Islet precursor cell (in vitro differentiated cells): ENCODE data around the gene NCOA5.
"Not testable (repeated sequence)": the region's sequence is repeated elsewhere in the genome, so short reads cannot be mapped to it uniquely, and the experiment has no call there.

Experiments used
- DNase-seq: peaks from one replicate; pipeline ENCODE4 v3.0.0-alpha.2; 2018

NCOA5 gene

DNA sequence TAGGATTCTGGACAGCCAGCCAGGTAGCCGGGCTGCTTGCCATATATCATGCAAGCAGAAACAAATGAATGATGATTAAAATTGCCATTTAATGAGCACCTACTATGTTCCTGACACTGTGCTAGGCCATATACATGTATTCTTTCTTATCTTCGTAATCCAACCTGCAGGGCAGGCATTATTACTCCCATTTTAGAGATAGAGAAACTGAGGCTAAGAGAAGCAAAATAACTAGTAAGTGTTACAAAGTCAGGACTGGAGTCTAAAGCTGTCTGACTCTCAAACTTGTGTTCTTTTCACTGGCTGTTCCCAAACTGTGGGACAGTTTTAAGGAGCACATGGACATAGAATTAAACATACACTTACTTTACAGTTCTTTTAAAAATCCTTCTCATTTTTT is 30.4 kb upstream of the NCOA5 start:
- DNase-seq = no peak

DNA sequence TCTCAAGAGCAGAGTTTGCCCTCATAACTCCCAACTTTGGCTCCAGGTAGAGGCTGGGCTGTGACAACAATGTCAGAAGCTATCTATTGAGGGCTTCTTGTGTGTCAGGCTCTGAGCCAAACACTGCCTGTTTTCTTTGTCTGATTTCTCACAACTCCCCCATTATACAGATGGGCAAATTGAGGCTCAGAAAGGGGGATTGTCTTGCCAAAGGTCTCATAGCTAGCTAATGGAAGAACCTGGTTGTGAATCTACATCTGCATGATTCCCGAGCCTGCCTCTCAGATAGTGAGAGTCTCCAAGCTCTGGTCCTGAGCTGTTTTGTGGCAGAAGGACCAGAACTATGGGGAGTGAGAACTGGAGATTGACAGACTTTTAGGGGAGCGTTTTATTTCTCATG is 29.8 kb upstream of the NCOA5 start:
- no peak for DNase-seq

DNA sequence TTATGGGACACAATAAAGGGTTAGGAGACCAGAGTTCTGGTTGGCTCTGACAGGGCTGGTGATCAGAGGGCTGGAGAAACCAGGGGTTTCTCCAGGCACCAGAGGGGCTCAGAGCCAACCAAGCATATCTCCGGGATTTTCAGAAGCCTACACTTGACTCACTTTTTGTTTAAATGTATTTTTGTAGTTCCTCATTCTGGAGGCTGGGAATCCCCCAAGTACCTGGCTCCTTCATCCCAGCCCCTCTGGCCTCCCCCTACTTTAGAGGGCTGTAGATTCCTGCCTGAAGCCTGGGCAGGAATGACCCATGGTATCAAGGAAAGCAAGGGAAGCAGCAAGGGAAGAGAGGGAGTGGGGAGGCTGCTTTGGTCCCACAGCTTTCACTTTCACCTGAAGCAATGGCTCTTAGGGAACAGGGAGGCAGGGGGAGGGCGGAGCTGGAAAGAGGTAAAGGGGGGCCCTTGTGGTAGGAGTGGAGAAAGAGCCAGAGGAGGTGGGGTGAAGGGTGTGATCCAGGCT is 29.3 kb upstream of the NCOA5 start:
- no peak for DNase-seq

DNA sequence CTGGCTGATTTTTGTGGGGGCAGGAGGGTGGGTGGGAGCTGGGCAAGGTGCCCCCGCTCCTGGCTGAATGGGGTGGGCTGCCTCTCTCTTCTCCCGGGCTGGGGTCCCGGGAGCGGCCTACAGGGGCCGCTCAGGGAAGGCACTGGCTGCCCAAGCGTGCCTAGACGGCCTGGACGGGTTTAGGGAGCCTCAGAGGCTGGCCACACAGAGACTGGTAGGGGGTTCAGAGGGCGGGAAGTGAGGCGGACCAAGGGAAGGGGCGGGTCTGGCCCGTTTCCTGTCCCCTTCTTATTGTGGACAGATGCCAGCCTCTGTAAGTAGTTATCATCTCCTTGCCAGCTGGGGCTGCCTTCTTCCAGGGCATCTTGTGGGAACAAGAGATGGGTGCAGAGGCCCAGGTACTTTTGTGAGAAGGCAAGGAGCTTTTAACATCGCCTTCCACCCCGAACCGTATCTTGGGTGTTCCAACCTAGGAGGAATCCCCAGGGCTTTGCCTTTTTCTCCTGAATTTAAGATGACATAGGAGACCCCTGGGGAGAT is 28.8 kb upstream of the NCOA5 start:
- DNase-seq = no peak

- DNase-seq = peak; percentile 96
These were observed 28.1 kb upstream of the NCOA5 start, which contains the start of gene CD40 for GRCh38 chr20:46117704-46118467. Gene CD40, plus strand, starts transcription at chr20:46118314. Its CDS starts 30 bp downstream, at chr20:46118344.

- no peak for DNase-seq
These were observed 24.7 kb upstream of the NCOA5 start for GRCh38 chr20:46114449-46114848.

DNA sequence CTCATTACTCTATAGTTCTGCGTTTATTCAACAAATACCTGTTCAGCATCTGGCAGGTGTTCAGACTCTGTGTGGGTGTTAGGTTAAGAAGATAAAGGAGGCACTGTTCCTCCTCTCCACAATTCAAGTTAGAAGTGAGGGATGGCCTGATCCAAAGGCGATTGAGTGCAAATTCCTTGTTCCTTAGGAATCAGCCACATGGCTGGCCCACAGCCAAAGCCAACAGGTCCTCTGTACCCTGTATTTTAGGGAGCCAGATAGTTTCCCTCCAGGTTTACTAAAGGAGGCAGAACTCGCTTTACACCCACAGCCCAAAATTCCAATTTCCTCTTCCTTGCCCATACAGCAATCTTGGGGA is 23.3 kb upstream of the NCOA5 start:
- DNase-seq = no peak

DNA sequence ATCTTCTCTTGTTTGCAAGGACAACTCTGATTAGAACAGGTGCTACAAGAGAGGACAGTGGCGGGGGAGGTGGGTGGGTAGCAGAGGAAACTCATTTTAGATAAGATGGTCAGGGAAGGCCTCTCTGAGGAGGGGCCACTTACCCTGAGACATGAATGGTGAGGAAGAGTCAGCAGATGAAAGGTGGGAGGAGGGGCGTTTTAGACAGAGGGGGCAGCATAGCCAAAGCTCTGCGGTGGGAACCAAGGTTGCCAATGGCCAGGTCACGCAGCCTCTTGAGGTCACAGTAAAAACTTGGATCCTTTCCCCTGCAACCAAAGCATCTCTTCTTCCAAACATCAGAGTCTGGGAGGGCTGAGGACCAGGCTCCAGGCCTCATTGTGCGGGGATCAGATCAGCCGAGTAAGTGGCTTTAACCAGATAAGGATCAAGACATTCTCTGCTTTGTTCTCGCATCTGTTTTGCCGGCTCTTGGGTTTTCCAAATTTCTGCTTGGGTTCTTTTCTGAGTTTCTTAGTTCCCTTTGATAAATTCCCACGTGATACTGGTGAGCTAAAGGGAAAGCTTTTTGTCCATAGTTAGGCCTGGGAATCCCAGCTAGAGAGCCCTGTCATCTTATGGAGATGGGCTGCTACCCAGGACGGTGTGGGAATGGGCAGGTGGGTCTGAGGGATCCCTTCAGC is 22.8 kb upstream of the NCOA5 start:
- no peak for DNase-seq

GRCh38 chr20:46111836-46112212 is 22.1 kb upstream of the NCOA5 start:
- no peak for DNase-seq

DNA sequence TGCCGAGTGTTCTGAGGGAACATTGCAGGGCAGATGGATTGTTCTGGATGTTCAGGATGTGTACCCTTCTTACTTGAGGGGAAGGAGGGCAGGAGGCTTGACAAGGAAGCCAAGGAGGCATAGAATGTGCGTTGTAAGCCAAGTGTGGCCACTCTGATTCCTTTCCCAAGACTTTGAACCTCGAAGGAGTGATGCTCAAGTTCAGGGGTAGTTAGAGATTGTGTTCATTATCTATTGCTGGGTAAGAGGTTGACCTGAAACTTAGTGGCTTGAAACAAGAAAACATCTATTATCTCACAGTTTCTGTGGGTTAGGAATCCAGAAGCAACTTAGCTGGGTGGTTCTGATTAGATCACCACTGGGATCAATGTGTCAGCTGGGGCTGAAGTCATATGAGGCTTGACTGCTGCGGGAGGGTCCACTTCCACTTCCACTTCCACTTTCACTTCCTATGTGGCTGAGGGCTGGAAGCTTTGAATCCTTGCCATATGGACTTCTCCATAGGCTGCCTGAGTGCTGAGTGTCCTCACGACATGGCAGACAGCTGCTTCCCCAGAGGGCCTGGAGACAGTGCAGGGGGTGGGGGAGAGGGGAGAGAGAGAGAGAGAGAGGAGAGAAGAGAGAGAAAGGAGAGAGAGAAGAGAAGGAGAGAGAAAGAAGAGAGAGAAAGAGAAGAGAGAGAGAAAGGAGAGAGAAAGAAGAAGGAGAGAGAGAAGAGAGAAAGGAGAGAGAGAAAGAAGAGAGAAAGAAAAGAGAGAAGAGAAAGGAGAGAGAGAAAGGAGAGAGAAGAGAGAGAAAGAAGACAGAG is 21.5 kb upstream of the NCOA5 start:
- no peak for DNase-seq

DNA sequence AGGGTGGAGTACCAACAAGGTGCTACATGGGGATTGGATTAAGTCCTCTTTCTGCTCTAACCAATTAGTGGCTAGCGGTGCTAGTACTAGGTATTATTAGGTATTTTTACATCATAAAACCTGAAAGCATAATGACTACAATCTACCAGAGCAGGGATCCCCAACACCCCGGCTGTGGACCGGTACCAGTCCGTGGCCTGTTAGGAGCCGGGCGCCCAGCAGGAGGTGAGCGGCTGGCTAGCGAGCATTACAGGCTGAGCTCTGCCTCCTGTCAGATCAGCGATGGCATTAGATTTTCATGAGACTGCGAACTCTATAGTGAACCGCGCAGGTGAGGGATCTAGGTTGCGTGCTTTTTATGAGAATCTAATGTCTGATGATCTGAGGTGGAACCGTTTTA is 19.2 kb upstream of the NCOA5 start:
- no peak for DNase-seq

- DNase-seq = no peak
These were observed 18.7 kb upstream of the NCOA5 start for GRCh38 chr20:46108435-46108841.

- no peak for DNase-seq
These were observed 17.3 kb upstream of the NCOA5 start for GRCh38 chr20:46107061-46107460.

DNA sequence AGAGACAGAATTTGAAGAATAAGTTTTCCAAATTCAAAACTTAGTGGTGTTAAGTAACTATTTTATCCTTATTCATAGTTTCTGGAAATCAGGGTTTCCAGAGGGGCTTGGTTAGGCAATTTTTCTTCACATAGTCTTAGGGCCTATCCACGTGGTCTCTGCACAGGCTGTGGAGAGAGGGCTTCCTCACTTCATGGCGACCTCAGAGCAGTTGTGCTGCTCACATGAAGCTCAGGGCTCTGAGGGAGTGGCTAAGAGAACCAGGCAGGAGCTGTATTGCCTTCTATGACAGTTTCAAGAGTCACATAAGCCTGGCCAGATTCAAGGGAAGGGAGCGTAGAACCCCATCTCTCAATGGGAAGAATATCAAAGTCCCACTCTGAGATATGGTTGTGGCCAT is 14.5 kb upstream of the NCOA5 start:
- DNase-seq = no peak

- DNase-seq = no peak
These were observed 13.2 kb upstream of the NCOA5 start for GRCh38 chr20:46102940-46103339.

DNA sequence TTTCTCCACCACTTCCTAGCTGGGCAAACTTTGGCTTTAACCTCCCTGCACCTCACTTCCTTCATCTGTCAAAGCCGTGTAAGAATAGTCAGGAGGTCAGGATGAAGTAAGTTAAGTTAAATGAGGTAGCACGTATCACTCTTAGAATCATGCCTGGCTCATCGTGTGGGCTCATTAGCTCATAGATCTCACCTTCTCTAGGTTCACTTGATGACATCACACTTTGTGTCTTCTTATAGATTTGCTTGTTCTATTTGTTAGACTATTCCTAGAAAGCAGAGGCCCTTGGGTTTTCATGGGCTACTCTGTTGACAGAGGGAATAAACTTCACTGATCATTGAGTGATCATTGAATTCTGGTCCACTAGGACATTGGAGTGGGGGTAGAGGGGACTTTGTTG is 12.2 kb upstream of the NCOA5 start:
- DNase-seq = no peak

DNA sequence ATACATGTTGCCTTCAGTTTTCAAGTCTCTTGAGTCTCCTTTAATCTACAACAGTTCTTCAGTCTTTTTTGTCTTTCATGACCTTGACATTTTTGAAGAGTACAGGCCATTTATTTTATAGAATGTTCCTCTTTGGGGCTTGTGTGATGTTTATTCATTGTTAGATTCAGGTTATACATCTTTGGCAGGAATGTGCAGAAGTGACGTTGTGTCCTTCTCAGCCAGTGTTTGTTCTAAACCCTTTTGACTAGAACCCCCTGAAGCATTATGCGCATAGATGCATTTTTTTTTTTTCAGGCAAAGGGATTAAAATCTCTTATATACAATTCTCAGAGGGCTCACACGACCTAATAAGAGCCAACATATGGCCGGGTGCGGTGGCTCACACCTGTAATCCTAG is 11.2 kb upstream of the NCOA5 start:
- no peak for DNase-seq

DNA sequence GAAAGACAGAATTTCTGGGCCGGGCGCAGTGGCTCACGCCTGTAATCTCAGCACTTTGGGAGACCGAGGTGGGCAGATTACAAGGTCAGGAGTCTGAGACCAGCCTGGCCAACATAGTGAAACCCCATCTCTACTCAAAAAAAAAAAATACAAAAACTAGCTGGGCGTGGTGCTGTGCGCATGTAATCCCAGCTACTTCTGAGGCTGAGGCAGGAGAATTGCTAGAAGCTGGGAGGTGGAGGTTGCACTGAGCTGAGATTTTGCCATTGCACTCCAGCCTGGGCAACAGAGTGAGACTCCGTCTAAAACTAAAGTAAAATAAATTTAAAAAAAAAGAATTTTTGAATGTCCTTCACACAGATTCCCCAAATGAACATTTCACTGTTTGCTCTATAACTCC is 10.7 kb upstream of the NCOA5 start:
- DNase-seq = not testable (repeated sequence)

- DNase-seq = no peak
These were observed 9.9 kb upstream of the NCOA5 start for GRCh38 chr20:46099491-46100287.

GRCh38 chr20:46093531-46093930 is 3.8 kb upstream of the NCOA5 start:
- no peak for DNase-seq

- DNase-seq = not testable (repeated sequence)
These were observed 2.1 kb upstream of the NCOA5 start for GRCh38 chr20:46091622-46092535.

DNA sequence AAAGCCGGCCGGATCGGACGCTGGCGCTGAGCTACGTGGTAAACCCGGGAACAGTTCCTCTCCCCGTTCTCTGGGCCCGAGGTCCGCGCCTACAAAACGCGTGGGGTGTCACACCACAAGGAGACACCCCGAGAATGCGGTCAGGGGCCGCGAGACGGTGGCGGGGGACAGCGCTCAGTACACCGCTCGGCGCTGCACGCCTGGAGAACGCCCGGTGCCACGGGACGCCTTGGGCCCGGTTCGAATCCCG is 670 bp downstream of the NCOA5 start:
- DNase-seq = no peak
